ENCODE measurements around the gene KDM6B. TPM values are rescaled to one million over a fixed set of nuclear protein-coding genes. Genes with fewer than 3 reads are reported as not detected.

The KDM6B gene
- total RNA-seq, 1 experiment from 2014 or later: 28.9 TPM

DNA sequence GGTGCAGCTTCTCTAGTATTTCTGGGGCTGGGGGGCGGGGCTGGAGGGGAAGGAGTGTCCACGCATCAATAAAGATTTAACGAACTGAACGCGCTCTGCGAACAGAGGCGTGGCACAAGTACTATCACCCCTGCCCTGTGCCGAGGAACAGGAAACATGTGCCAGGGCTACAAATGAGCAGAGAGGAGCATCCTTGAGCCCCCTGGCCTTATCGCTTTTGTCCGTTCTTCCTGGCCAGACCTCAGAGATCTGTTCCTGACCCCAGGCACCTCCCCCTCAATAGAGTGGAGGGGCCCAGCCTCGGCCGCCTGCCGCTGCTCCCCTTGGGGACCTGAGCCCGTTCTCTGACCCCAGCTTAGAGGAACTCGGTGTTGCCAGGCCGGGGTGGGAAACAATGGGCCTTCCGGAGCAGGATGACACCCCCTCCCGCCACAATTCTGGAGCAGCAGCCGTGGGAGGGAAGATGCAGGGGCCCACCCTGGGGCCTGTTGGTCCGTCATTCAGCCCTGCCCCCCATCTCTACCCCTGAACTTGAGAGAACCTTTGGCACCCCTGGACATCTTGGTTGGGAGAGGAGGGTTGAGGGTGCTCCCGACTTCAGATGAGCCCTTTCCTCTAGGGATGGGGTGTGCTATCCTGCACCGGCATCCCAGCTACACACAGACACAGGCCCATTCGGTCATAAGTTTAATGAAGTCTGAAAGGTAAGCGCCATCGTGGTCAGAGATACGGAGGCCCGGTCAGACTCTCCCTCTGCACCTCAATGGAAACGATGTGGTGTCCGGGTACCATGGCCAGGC lies 22.2 kb downstream of the KDM6B start:
- Histone ChIP-seq H3K23me2 (ENCODE audit: insufficient read length, low read depth, low read length, poor library complexity, severe bottlenecking) (peaks cover 35% of the 10 kb centered on the region), H3K23ac (ENCODE audit: insufficient read length, low read depth, low read length) (no peak overlapping the region), H3K9ac (ENCODE audit: extremely low read depth, insufficient read length, low read length) (no peak overlapping the region), H3K27ac (ENCODE audit: insufficient read length, low read depth, low read length) (no peak overlapping the region), H3K18ac (ENCODE audit: insufficient read length, low read depth, low read length) (no peak overlapping the region), H2AK5ac (ENCODE audit: insufficient read length, low read length) (no peak overlapping the region), H4K20me1 (ENCODE audit: control insufficient read depth, insufficient read depth, insufficient read length) (no peaks in the 10 kb centered on the region), H3K4me2 (ENCODE audit: insufficient read depth, insufficient read length, low read length) (peak overlapping the region; percentile 97), H3K9me3 (ENCODE audit: control insufficient read depth, low read depth, low read length) (no peaks in the 10 kb centered on the region), H4K91ac (ENCODE audit: insufficient read length, low read depth, low read length) (no peak overlapping the region), H3K79me1 (ENCODE audit: insufficient read depth, low read depth, low read length, poor library complexity, severe bottlenecking) (no peaks in the 10 kb centered on the region), H2AFZ (ENCODE audit: low read length) (no peak overlapping the region), H4K5ac (ENCODE audit: insufficient read length, low read depth, low read length) (no peak overlapping the region), H2BK12ac (ENCODE audit: insufficient read length, low read depth, low read length) (no peak overlapping the region), H3K4ac (ENCODE audit: low read depth, low read length) (no peak overlapping the region), H3T11ph (ENCODE audit: low read length) (no peak overlapping the region), H3K79me2 (ENCODE audit: insufficient read depth, low read length) (no peaks in the 10 kb centered on the region), H2BK5ac (ENCODE audit: insufficient read length, low read length) (no peak overlapping the region), H3K4me1 (ENCODE audit: insufficient read depth, low read length) (no peaks in the 10 kb centered on the region; the same call in 1 of the 2 replicates), H3K56ac (ENCODE audit: insufficient read length, low read depth, low read length) (no peak overlapping the region), H2BK120ac (ENCODE audit: low read depth, low read length, poor library complexity, severe bottlenecking) (no peak overlapping the region), H4K8ac (replicated peaks; ENCODE audit: insufficient read length, low read depth, low read length) (no peak overlapping the region), H3K14ac (ENCODE audit: insufficient read depth, low read length) (no peak overlapping the region), H3K27me3 (ENCODE audit: insufficient read depth, low read length) (peaks cover 30% of the 10 kb centered on the region; the same call in 1 of the 2 replicates), H2BK15ac (ENCODE audit: low read depth, low read length) (no peak overlapping the region), H2BK20ac (ENCODE audit: low read depth, low read length, poor library complexity, severe bottlenecking) (no peak overlapping the region)
- TF ChIP-seq, protein P1, sequence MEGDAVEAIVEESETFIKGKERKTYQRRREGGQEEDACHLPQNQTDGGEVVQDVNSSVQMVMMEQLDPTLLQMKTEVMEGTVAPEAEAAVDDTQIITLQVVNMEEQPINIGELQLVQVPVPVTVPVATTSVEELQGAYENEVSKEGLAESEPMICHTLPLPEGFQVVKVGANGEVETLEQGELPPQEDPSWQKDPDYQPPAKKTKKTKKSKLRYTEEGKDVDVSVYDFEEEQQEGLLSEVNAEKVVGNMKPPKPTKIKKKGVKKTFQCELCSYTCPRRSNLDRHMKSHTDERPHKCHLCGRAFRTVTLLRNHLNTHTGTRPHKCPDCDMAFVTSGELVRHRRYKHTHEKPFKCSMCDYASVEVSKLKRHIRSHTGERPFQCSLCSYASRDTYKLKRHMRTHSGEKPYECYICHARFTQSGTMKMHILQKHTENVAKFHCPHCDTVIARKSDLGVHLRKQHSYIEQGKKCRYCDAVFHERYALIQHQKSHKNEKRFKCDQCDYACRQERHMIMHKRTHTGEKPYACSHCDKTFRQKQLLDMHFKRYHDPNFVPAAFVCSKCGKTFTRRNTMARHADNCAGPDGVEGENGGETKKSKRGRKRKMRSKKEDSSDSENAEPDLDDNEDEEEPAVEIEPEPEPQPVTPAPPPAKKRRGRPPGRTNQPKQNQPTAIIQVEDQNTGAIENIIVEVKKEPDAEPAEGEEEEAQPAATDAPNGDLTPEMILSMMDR (conservative IDR thresholded peaks at IDR 0.05): no peak
- H3K4me3 Mint-ChIP-seq: no peak overlapping the region
- peaks cover 19 to 32% of the 10 kb centered on the region in 2 experiments for H3K4me1 Mint-ChIP-seq
- H3K27ac Mint-ChIP-seq: no peak overlapping the region; a peak in 1 of 7 replicates
- H3K9me3 Mint-ChIP-seq: 0 out of 5 replicates have a peak, but pooled peaks cover 0 to 3% of the 10 kb centered on the region in 2 experiments
- WGBS (ENCODE audit: extremely low coverage, insufficient read length, low lambda C conversion rate): no CpG with 5 or more reads among the region's 29 CpGs
- H3K36me3 Mint-ChIP-seq (ENCODE audit: insufficient read depth in 1 of 3, low read depth in 3 of 3): peaks cover 0 to 30% (median 14%) of the 10 kb centered on the region in 3 experiments; a peak in 4 of 7 replicates
- peaks cover 18% of the 10 kb centered on the region for H3K27me3 Mint-ChIP-seq (ENCODE audit: low read depth)
- DNase-seq: peak; percentile 42

Data from H9 (cell line).